NK-92 (cell line): ENCODE measurements around the gene SGK2.
"Not testable (repeated sequence)": the region's sequence is repeated elsewhere in the genome, so short reads cannot be mapped to it uniquely, and the experiment has no call there.

Experiments used
- DNase-seq: peaks from one replicate; lab custom pipeline; 2025; ENCODE audit not compliant: unreplicated experiment; lab: John Stamatoyannopoulos, UW

SGK2 gene

DNA sequence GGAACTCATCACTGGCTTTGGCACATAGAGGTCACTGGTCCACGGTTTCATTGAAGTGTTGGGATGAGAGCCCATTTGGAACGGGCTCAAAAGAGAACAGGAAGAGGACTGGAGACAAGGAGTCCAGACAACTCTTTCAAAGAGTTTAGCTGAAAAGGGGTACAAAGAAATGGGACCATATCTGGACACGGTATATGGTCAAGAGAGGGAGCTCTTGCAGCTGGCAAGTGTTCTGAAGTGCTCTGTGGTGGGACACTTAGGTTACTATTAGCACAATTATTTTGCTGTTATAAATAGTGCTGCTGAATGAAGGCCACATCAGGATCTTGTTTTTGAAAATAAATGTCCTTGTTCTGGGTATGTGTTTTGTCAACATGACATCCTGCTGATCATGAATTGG, 4.6 kb downstream of the SGK2 start:
- DNase-seq = no peak

- no peak for DNase-seq
These were observed 5.2 kb downstream of the SGK2 start for GRCh38 chr20:43563991-43564390.

DNA sequence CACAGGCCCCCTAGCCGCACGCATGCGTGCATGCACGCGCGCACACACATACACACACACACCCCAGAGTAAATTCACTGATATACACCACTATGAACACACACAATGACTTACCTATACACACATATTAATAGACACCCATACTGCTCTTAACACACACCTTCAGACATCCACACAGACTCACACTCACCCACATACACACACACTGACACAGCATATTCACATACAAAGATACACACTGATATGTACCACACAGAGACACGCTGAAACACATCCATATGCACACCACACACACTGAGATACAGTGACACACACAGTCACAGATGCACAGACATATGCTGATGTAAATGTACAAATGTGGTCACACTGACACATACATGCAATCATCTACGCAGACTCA, 5.6 kb downstream of the SGK2 start:
- DNase-seq = no peak

- no peak for DNase-seq
These were observed 6.3 kb downstream of the SGK2 start for GRCh38 chr20:43564993-43565757.

- no peak for DNase-seq
These were observed 6.9 kb downstream of the SGK2 start for GRCh38 chr20:43565758-43566104.

DNA sequence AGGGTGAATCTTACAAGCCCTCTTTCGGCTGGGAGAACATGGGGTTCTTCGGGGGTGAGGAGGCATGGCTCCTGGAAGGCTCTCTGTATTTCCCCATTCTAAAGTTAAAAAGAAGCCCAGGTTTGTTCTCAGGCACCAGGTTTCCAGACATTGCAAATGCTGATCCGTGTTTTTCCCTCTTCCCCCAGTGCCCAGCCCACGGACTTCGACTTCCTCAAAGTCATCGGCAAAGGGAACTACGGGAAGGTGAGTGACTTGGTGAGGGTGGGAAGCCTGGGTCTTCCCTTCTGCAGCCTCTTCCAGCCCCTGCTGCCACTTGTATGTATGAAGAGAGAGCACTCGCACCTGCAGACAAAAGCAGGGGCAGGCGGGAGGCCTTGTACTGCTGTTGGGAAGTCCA, 8.7 kb downstream of the SGK2 start:
- DNase-seq = no peak

DNA sequence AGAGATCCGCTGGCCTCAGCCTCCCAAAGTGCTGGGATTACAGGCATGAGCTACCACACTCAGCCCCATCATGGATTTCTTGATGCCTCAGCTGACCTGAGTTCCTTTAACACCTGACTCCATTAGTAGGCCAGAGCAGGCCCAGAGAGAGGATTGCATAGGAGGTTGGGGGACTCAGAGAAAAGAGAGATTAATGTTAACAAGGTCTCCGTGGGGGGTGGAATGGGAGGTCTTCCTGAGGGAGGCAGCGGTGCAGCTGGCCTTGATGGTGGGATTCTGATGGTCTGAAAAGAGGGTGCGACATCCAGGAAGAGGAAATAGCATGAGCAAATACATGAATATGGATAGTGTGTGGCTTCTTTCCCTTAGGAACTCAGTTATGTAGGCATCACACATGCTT, 9.9 kb downstream of the SGK2 start:
- DNase-seq = no peak

DNA sequence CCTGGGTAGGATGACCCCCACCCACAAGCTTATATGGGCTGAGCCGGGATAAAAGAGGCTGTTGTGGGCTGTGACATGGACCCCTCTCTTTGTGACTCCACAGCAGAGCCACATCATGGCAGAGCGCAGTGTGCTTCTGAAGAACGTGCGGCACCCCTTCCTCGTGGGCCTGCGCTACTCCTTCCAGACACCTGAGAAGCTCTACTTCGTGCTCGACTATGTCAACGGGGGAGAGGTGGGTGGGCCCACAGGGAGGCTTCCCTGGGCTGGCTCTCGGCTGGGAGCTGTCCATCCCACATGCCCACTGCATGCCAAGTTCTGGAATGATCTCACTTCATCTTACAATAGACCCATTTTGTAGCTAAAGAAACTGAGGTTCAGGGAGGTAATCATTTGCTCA, 10.5 kb downstream of the SGK2 start:
- no peak for DNase-seq

- DNase-seq = no peak
These were observed 11.7 kb downstream of the SGK2 start for GRCh38 chr20:43570496-43570895.

DNA sequence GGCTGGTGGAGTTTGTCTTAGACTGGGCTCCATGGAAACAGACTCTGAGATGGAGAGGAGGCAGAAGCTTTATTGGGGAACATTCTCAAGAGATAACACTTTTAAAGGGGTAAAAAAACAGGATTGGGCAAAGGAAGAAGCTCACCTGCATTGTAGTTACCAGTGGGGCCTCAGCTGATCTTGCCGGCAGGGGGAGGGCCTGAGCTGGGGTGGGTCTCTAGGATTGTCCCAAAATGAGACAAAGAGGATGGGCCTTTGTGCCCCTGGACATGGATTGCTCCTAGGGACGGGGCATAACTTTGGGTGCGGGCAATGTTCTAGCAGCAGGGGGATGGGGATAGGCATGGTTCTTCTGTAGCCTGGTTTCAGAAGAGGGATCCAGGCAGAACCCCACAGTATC, 12.5 kb downstream of the SGK2 start:
- no peak for DNase-seq

- no peak for DNase-seq
These were observed 12.9 kb downstream of the SGK2 start for GRCh38 chr20:43571771-43572170.

DNA sequence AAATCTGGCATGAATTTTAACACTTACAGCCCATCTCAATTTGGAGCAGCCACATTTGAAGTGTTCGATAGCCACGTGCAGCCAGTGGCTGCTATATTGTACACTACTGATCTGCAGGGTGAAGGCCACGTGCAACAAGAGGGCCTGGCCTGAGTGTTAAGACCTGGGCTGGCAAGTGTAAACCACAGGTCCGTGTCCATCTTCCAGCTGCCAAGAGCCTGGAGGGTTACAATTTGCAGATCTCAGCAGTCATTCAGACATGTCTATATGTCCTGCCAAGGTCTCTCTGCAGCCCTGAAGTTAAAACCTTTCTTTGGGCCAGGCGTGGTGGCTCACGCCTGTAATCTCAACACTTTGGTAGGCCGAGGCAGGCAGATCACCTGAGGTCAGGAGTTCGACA, 14.1 kb downstream of the SGK2 start:
- DNase-seq = no peak

- DNase-seq = no peak
These were observed 17.3 kb downstream of the SGK2 start for GRCh38 chr20:43576108-43576507.

DNA sequence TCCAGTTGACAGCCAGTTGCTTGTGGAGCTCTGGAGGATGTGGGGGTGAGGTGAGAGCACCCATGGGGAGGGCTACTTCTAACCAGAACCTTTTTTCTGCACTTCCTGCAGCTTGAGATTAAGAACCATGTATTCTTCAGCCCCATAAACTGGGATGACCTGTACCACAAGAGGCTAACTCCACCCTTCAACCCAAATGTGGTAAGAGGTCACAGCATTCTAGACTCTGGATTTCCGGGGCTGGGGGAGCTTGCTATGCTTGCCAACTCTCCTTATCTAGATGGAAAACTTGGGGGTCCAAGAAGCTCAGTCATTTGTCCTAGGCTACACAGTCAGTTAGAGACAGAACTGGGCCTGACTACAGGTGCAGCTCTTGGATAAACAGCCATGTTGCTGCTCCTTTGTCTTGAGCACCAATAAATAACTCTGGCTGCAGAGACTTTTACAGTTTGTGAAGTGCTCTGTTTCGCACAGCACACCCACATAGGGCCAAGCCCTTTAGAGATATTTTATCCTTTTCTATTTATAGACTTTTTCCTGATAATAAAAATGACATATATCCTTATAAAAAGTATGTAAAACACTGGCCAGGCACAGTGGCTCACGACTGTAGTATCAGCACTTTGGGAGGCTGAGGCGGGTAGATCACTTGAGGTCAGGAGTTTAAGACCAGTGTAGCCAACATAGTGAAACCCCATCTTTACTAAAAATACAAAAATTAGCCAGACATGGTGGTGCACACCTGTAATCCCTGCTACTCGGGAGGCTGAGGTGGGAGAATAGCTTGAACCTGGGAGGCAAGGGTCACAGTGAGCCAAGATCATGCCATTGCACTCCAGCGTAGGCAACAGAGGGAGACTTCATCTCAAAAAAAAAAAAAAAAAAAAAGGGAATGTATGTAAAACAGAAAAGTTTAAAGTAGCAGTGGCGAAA, 21.3 kb downstream of the SGK2 start:
- no peak for DNase-seq

DNA sequence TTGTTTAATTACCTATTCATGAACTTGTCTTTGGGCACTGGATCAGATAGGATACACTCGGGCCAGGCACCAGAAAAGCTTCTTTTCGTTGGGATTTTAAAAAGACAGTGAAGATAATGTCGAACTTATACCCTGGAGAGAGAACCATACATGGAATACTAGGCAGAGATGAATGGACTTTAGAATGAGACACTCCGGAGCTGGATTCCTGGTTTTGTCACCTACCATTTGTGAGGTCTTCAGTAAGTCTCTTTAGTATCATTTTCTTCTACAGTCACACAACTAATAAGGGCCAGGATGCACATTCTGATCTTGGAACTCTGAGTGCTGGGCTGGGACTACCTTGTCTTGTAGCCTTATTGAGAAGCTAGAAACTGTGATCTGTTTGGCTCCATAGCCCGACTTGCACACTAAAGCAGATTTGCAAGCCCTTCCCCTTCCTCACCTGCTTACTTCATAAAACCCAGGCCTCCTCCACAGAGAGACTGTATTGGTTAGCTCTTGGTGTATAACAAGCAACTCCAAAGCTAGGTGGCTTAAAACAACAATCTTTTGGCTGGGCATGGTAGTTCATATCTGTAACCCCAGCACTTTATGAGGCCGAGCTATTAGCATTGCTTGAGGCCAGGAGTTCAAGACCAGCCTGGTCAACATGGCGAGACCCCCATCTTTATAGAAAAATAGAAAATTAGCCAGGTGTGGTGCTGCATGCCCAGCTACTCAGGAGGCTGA, 24.5 kb downstream of the SGK2 start:
- DNase-seq = no peak

GRCh38 chr20:43583982-43584432, 25.2 kb downstream of the SGK2 start:
- DNase-seq = no peak

- DNase-seq = no peak
These were observed 25.8 kb downstream of the SGK2 start for GRCh38 chr20:43584448-43585136.

GRCh38 chr20:43586641-43587040, 27.8 kb downstream of the SGK2 start:
- DNase-seq = no peak

DNA sequence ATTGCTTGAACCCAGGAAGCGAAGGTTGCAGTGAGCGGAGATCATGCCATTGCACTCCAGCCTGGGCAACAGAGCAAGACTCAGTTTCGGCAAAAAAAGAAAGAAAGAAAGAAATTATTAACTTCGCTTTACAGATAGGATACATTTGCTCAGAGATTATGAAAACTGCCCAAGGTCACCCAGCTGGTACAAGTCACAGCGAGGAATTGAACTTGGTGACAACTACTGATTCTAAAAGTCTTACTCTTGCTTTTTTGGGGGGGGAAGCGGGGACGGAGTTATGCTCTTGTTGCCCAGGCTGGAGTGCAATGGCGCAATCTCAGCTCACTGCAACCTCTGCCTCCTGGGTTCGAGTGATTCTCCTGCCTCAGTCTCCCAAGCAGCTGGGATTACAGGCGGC, 29.7 kb downstream of the SGK2 start:
- not testable (repeated sequence) for DNase-seq

GRCh38 chr20:43590036-43590391, 31.2 kb downstream of the SGK2 start:
- no peak for DNase-seq
